ENCODE measurements around the gene RBAK. TPM values are rescaled to one million over a fixed set of nuclear protein-coding genes. Genes with fewer than 3 reads are reported as not detected.
"Not testable (repeated sequence)": the region's sequence is repeated elsewhere in the genome, so short reads cannot be mapped to it uniquely, and the experiment has no call there.

Gene RBAK
- total RNA-seq, 1 experiment from 2014 or later, result 16.2 TPM

DNA sequence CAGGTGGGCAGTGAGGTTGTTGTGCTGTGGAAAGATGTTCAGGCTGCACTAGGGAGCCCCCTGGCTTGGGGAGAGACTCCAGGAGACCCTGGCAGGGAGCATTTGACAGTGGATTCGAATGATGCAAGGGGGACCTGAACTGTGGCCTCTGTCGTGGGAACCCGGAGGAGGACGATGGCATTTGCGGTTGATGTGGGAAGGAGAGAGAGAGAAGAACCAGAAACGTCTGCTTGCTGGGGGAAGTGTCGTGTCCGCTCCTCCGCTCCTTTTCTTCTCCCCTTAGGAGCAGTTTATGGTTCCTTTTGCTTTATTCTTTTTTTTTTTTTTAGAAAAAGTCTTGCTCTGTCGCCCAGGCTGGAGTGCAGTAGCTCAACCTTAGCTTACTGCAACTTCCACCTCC lies 12.5 kb upstream of the RBAK start:
- H3K9ac ChIP-seq (ENCODE audit: low read length); H3K36me3 ChIP-seq (ENCODE audit: control insufficient read depth in 1 of 2, insufficient read depth in 2 of 2, low read length in 2 of 2); H3K4me3 ChIP-seq (replicated peaks in 1 of 2; ENCODE audit: low read depth in 1 of 2, low read length in 2 of 2); H3K4me2 ChIP-seq (ENCODE audit: low read length); DNase-seq (ENCODE audit: low read depth, low spot score); H3K79me2 ChIP-seq (ENCODE audit: insufficient read depth, low read length); H4K20me1 ChIP-seq (ENCODE audit: insufficient read depth); H3K27ac ChIP-seq (ENCODE audit: low read depth, low read length); H3K9me3 ChIP-seq (ENCODE audit: control insufficient read depth in 1 of 2, insufficient read depth in 1 of 2, low read depth in 1 of 2, low read length in 2 of 2); CTCF ChIA-PET; POLR2A ChIA-PET; H2AFZ ChIP-seq (ENCODE audit: low read depth, low read length, poor library complexity, severe bottlenecking); ATAC-seq; H3K9me2 ChIP-seq (ENCODE audit: insufficient read depth); H3K27me3 ChIP-seq (ENCODE audit: insufficient read depth, low read length); BruUV-seq (replicated peaks); RAD21 ChIA-PET (ENCODE audit: low non-redundant PET in 1 of 2, low total read pairs in 2 of 2, uncharacterized antibody in 2 of 2, unreplicated experiment in 2 of 2); intact Hi-C loops (cut with micrococcal nuclease); H3K4me1 ChIP-seq (ENCODE audit: control insufficient read depth in 1 of 2, insufficient read depth in 2 of 2, low read length in 2 of 2): not testable (repeated sequence)

DNA sequence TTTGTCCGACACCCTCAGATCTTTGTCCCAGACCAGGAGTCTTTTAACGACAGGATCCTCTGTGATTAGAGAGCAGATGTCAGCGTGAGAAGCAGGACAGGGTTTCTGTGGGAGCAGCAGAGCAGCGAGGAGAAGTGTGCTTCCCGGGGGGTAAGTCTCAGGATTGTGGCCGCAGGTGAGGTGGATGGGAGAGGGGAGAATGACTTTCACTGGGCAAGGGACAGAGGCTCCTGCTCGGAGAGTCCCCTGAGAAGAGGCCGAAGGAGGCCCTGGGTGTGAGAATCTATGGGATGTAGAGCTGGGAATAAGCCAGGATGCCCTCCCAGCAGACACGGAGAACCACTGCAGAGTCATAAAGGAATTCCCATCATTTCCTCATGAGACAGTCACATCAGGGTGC lies 10.4 kb upstream of the RBAK start:
- Histone ChIP-seq H3K27me3 (ENCODE audit: insufficient read depth, low read length) (no peaks in the 10 kb centered on the region), H3K79me2 (ENCODE audit: insufficient read depth, low read length) (no peaks in the 10 kb centered on the region), H3K27ac (ENCODE audit: low read depth, low read length) (no peak overlapping the region), H3K4me1 (ENCODE audit: control insufficient read depth in 1 of 2, insufficient read depth in 2 of 2, low read length in 2 of 2) (no peaks in the 10 kb centered on the region), H2AFZ (ENCODE audit: low read depth, low read length, poor library complexity, severe bottlenecking) (no peak overlapping the region), H4K20me1 (ENCODE audit: insufficient read depth) (no peaks in the 10 kb centered on the region), H3K9me3 (ENCODE audit: control insufficient read depth in 1 of 2, insufficient read depth in 1 of 2, low read depth in 1 of 2, low read length in 2 of 2) (no peaks in the 10 kb centered on the region), H3K9me2 (ENCODE audit: insufficient read depth) (no peaks in the 10 kb centered on the region), H3K4me2 (ENCODE audit: low read length) (no peak overlapping the region), H3K9ac (ENCODE audit: low read length) (no peak overlapping the region), H3K4me3 (replicated peaks in 1 of 2; ENCODE audit: low read depth in 1 of 2, low read length in 2 of 2) (no peak overlapping the region), H3K36me3 (ENCODE audit: control insufficient read depth in 1 of 2, insufficient read depth in 2 of 2, low read length in 2 of 2) (no peaks in the 10 kb centered on the region)
- no TSS peak for BruUV-seq (replicated peaks)
- CTCF ChIA-PET, result no interaction called here
- TF ChIP-seq, protein P1, sequence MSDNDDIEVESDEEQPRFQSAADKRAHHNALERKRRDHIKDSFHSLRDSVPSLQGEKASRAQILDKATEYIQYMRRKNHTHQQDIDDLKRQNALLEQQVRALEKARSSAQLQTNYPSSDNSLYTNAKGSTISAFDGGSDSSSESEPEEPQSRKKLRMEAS (IDR thresholded peaks at IDR 0.05), result no peak
- TF ChIP-seq EZH2 (IDR thresholded peaks at IDR 0.05) (no peak), POLR2AphosphoS5 (IDR thresholded peaks at IDR 0.05; ENCODE audit: low read depth, low read length) (no peak), EZH2phosphoT487 (IDR thresholded peaks at IDR 0.05; ENCODE audit: borderline replicate concordance) (no peak), ZFX (IDR thresholded peaks at IDR 0.05) (no peak), SRF (IDR thresholded peaks at IDR 0.05; ENCODE audit: low read depth) (no peak), JUND (IDR thresholded peaks at IDR 0.05) (no peak), YY1 (IDR thresholded peaks at IDR 0.05; ENCODE audit: extremely low read depth, insufficient replicate concordance, low read depth, low read length) (no peak), CBX3 (IDR thresholded peaks at IDR 0.05; ENCODE audit: low read depth) (no peak), SIN3A (IDR thresholded peaks at IDR 0.05; ENCODE audit: low read depth) (no peak)
- TF ChIP-seq, protein P2, sequence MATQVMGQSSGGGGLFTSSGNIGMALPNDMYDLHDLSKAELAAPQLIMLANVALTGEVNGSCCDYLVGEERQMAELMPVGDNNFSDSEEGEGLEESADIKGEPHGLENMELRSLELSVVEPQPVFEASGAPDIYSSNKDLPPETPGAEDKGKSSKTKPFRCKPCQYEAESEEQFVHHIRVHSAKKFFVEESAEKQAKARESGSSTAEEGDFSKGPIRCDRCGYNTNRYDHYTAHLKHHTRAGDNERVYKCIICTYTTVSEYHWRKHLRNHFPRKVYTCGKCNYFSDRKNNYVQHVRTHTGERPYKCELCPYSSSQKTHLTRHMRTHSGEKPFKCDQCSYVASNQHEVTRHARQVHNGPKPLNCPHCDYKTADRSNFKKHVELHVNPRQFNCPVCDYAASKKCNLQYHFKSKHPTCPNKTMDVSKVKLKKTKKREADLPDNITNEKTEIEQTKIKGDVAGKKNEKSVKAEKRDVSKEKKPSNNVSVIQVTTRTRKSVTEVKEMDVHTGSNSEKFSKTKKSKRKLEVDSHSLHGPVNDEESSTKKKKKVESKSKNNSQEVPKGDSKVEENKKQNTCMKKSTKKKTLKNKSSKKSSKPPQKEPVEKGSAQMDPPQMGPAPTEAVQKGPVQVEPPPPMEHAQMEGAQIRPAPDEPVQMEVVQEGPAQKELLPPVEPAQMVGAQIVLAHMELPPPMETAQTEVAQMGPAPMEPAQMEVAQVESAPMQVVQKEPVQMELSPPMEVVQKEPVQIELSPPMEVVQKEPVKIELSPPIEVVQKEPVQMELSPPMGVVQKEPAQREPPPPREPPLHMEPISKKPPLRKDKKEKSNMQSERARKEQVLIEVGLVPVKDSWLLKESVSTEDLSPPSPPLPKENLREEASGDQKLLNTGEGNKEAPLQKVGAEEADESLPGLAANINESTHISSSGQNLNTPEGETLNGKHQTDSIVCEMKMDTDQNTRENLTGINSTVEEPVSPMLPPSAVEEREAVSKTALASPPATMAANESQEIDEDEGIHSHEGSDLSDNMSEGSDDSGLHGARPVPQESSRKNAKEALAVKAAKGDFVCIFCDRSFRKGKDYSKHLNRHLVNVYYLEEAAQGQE (IDR thresholded peaks at IDR 0.05; ENCODE audit: low read depth), result no peak
- TF ChIP-seq, protein P3, sequence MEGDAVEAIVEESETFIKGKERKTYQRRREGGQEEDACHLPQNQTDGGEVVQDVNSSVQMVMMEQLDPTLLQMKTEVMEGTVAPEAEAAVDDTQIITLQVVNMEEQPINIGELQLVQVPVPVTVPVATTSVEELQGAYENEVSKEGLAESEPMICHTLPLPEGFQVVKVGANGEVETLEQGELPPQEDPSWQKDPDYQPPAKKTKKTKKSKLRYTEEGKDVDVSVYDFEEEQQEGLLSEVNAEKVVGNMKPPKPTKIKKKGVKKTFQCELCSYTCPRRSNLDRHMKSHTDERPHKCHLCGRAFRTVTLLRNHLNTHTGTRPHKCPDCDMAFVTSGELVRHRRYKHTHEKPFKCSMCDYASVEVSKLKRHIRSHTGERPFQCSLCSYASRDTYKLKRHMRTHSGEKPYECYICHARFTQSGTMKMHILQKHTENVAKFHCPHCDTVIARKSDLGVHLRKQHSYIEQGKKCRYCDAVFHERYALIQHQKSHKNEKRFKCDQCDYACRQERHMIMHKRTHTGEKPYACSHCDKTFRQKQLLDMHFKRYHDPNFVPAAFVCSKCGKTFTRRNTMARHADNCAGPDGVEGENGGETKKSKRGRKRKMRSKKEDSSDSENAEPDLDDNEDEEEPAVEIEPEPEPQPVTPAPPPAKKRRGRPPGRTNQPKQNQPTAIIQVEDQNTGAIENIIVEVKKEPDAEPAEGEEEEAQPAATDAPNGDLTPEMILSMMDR (IDR thresholded peaks at IDR 0.05 in 2 of 3, conservative IDR thresholded peaks at IDR 0.05 in 1 of 3; ENCODE audit: borderline replicate concordance in 1 of 3, insufficient read depth in 1 of 3, low read depth in 2 of 3, low read length in 2 of 3), result no peak
- RAD21 ChIA-PET (ENCODE audit: low non-redundant PET in 1 of 2, low total read pairs in 2 of 2, uncharacterized antibody in 2 of 2, unreplicated experiment in 2 of 2), result no interaction called here
- intact Hi-C loops (cut with micrococcal nuclease), result no loop called here
- POLR2A ChIA-PET, result no interaction called here
- no peak for ATAC-seq
- no peak for DNase-seq (ENCODE audit: low read depth, low spot score)
